ENCODE results near the gene ABCC1.

The ABCC1 gene

DNA sequence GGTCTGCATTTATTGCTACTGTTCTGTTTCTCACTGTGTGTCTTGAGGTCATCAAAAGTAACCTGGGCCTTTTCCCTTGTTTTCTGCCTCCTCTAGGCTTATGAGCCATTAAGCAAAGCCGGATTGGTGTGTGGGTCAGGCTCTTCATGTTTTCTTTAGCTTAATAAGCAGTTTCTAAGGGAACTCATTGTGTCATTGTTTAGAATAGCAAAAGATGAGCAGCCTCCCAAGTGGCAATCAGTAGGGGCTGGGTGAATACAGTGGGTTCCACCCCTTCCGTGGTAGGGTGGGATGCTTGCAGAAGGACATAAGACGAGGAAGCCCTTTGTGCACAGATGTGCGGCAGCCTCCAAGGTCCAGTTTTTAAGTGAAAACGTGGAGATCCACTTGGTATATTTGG is 34.5 kb downstream of the ABCC1 start:
- peak; percentile 46 for DNase-seq (ENCODE audit: low read depth)
- no peak for TF ChIP-seq CTCF (conservative IDR thresholded peaks at IDR 0.05; ENCODE audit: low read depth, low read length)
- H3K4me3 ChIP-seq (ENCODE audit: low read depth, low read length): no peak overlapping the region

DNA sequence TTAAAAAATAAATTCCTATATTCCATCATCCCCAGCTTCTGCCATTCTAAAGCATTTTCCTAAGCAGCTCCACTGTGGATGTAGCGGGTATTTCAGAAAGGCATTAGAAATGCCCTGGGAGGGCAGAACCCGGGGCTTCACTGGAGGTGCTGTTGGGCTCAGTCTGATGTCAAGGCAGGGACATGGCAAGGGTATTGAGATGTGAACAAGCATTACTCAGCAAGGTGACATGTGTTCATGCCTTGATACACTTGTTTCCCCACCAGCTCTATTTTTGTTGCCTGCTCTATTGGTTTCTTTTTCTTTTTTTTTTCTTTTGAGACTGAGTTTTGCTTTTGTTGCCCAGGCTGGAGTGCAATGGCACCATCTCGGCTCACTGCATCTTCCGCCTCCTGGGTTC is 35.7 kb downstream of the ABCC1 start:
- TF ChIP-seq CTCF (conservative IDR thresholded peaks at IDR 0.05; ENCODE audit: low read depth, low read length): no peak
- no peak for DNase-seq (ENCODE audit: low read depth)
- no peak overlapping the region for H3K4me3 ChIP-seq (ENCODE audit: low read depth, low read length)

- H3K4me3 ChIP-seq (ENCODE audit: low read depth, low read length): no peak overlapping the region
- no peak for TF ChIP-seq CTCF (conservative IDR thresholded peaks at IDR 0.05; ENCODE audit: low read depth, low read length)
- no peak for DNase-seq (ENCODE audit: low read depth)
Observed at GRCh38 chr16:15986261-15986660, 36.8 kb downstream of the ABCC1 start.

GRCh38 chr16:15988268-15989013 is 39.0 kb downstream of the ABCC1 start:
- DNase-seq (ENCODE audit: low read depth): no peak
- H3K4me3 ChIP-seq (ENCODE audit: low read depth, low read length): no peak overlapping the region
- TF ChIP-seq CTCF (conservative IDR thresholded peaks at IDR 0.05; ENCODE audit: low read depth, low read length): no peak

- no peak for TF ChIP-seq CTCF (conservative IDR thresholded peaks at IDR 0.05; ENCODE audit: low read depth, low read length)
- DNase-seq (ENCODE audit: low read depth): no peak
- H3K4me3 ChIP-seq (ENCODE audit: low read depth, low read length): no peak overlapping the region
Observed at GRCh38 chr16:15990902-15991301, 41.5 kb downstream of the ABCC1 start.

DNA sequence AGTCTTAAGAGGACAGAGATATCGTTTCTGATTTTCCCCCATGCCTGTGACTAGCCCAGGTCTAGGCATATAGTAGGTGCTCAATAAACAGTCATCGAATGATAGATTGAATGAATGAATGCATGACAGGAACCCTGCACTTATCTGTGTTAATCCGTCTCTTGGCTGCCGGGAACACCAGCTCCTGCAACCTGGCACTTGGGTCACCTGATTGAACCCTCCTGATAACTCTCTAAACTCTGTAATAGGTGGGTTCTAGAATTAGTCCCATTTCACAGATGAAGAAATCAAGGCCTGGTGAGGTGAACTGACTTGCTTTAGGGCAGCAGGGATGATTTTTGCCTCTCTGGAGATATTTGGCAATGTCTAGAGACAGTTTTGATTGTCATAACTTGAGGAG is 43.7 kb downstream of the ABCC1 start:
- no peak overlapping the region for H3K4me3 ChIP-seq (ENCODE audit: low read depth, low read length)
- no peak for DNase-seq (ENCODE audit: low read depth)
- TF ChIP-seq CTCF (conservative IDR thresholded peaks at IDR 0.05; ENCODE audit: low read depth, low read length): no peak

GRCh38 chr16:15993541-15993940 is 44.1 kb downstream of the ABCC1 start:
- no peak for DNase-seq (ENCODE audit: low read depth)
- no peak overlapping the region for H3K4me3 ChIP-seq (ENCODE audit: low read depth, low read length)
- TF ChIP-seq CTCF (conservative IDR thresholded peaks at IDR 0.05; ENCODE audit: low read depth, low read length): no peak

Measured in choroid plexus epithelial cell (primary cell).